ENCODE measurements around the gene ICA1. TPM values are rescaled to one million over a fixed set of nuclear protein-coding genes. Genes with fewer than 3 reads are reported as not detected.
"Not testable (repeated sequence)": the region's sequence is repeated elsewhere in the genome, so short reads cannot be mapped to it uniquely, and the experiment has no call there.

Gene ICA1
- total RNA-seq, 1 donor from 2014 or later, result 48.8 TPM

GRCh38 chr7:8103282-8103681 lies 158.7 kb downstream of the ICA1 start:
- TF ChIP-seq, protein P1, sequence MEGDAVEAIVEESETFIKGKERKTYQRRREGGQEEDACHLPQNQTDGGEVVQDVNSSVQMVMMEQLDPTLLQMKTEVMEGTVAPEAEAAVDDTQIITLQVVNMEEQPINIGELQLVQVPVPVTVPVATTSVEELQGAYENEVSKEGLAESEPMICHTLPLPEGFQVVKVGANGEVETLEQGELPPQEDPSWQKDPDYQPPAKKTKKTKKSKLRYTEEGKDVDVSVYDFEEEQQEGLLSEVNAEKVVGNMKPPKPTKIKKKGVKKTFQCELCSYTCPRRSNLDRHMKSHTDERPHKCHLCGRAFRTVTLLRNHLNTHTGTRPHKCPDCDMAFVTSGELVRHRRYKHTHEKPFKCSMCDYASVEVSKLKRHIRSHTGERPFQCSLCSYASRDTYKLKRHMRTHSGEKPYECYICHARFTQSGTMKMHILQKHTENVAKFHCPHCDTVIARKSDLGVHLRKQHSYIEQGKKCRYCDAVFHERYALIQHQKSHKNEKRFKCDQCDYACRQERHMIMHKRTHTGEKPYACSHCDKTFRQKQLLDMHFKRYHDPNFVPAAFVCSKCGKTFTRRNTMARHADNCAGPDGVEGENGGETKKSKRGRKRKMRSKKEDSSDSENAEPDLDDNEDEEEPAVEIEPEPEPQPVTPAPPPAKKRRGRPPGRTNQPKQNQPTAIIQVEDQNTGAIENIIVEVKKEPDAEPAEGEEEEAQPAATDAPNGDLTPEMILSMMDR (IDR thresholded peaks at IDR 0.05; ENCODE audit: unreplicated experiment), result no peak
- H3K36me3 Mint-ChIP-seq (ENCODE audit: insufficient read depth), result peaks cover 3% of the 10 kb centered on the region
- DNase-seq (ENCODE audit: low spot score, unreplicated experiment), result no peak
- no peaks in the 10 kb centered on the region for H3K4me1 Mint-ChIP-seq (ENCODE audit: low read depth)
- peaks cover 23% of the 10 kb centered on the region for H3K9me3 Mint-ChIP-seq (ENCODE audit: low read depth)
- H3K27ac Mint-ChIP-seq, result no peak overlapping the region
- no peak overlapping the region for H3K4me3 Mint-ChIP-seq (ENCODE audit: low read depth)
- H3K27me3 Mint-ChIP-seq, result no peaks in the 10 kb centered on the region

- not testable (repeated sequence) for H3K4me1 Mint-ChIP-seq (ENCODE audit: low read depth); H3K4me3 Mint-ChIP-seq (ENCODE audit: low read depth); DNase-seq (ENCODE audit: low spot score, unreplicated experiment); H3K36me3 Mint-ChIP-seq (ENCODE audit: insufficient read depth); H3K27ac Mint-ChIP-seq; H3K27me3 Mint-ChIP-seq
- H3K9me3 Mint-ChIP-seq (ENCODE audit: low read depth), result peaks cover 31% of the 10 kb centered on the region
Observed at GRCh38 chr7:8101292-8101691, 160.7 kb downstream of the ICA1 start.

DNA sequence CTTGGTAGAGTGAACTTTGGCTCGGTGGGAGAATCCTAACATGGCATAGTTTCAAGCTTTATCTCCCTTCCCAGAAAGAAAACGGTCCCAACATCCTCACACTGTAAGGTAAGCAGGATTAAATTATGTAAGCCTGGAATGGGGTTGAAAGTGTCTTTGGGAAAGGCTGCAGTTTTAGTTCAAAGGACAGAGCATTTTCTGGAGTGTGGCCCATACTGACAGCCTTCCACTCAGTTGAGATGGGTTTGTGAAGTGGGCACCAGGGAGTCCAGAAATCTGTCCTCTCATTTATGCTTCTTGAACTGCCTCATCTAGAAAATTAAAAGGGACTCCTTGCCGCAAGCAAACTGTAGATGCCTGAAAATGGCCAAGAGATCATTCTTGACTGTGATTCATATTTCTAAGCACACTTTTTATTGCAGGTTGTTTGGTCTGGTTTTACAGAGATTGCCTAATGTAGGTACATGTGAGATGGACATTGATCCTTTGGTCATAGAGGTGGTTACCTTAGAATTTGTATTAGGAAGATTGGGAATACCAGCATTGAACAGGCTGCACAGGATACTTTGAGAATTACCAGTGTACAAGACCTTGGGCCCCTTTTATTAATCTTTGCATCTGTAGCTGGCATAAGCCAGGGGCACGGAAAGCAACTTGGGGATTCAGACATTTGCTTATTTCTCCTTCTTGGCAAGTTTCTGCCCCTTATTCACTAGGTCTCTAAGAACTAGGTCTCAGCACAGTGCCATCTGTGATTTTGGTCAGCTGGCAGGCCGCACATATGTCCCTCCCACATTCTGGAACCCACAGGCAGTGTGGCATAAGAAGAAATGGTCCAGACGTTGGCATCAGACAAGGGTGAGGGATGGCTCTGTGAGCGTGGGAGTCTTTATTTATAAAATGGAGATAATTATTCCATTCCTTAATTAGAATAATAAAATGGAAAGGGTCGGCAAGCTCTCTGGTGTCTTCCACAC lies 167.5 kb downstream of the ICA1 start:
- Mint-ChIP-seq H3K27ac (no peak overlapping the region), H3K9me3 (ENCODE audit: low read depth) (peaks cover 25% of the 10 kb centered on the region), H3K4me3 (ENCODE audit: low read depth) (no peak overlapping the region), H3K4me1 (ENCODE audit: low read depth) (peaks cover 3% of the 10 kb centered on the region), H3K27me3 (no peaks in the 10 kb centered on the region), H3K36me3 (ENCODE audit: insufficient read depth) (peaks cover 14% of the 10 kb centered on the region)
- no peak for DNase-seq (ENCODE audit: low spot score, unreplicated experiment)
- TF ChIP-seq, protein P1 (IDR thresholded peaks at IDR 0.05; ENCODE audit: unreplicated experiment), result no peak

GRCh38 chr7:8092140-8092539 lies 169.8 kb downstream of the ICA1 start:
- Mint-ChIP-seq H3K9me3 (ENCODE audit: low read depth) (peaks cover 7% of the 10 kb centered on the region), H3K4me1 (ENCODE audit: low read depth) (peaks cover 3% of the 10 kb centered on the region), H3K27me3 (no peaks in the 10 kb centered on the region), H3K4me3 (ENCODE audit: low read depth) (no peak overlapping the region), H3K27ac (no peak overlapping the region), H3K36me3 (ENCODE audit: insufficient read depth) (peaks cover 16% of the 10 kb centered on the region)
- DNase-seq (ENCODE audit: low spot score, unreplicated experiment), result no peak
- TF ChIP-seq, protein P1 (IDR thresholded peaks at IDR 0.05; ENCODE audit: unreplicated experiment), result no peak

- H3K4me1 Mint-ChIP-seq (ENCODE audit: low read depth), result peaks cover 5% of the 10 kb centered on the region
- no peak overlapping the region for H3K4me3 Mint-ChIP-seq (ENCODE audit: low read depth)
- H3K27ac Mint-ChIP-seq, result no peak overlapping the region
- no peaks in the 10 kb centered on the region for H3K27me3 Mint-ChIP-seq
- H3K36me3 Mint-ChIP-seq (ENCODE audit: insufficient read depth), result peaks cover 17% of the 10 kb centered on the region
- DNase-seq (ENCODE audit: low spot score, unreplicated experiment), result no peak
- H3K9me3 Mint-ChIP-seq (ENCODE audit: low read depth), result peaks cover 3% of the 10 kb centered on the region
- TF ChIP-seq, protein P1 (IDR thresholded peaks at IDR 0.05; ENCODE audit: unreplicated experiment), result no peak
Observed at GRCh38 chr7:8089036-8089780, 172.8 kb downstream of the ICA1 start.
